Superior temporal gyrus (tissue), 1 donor: Measurements from ENCODE around the gene GEMIN7.

Experiments used
- DNase-seq: peaks from one replicate; pipeline ENCODE4 v3.0.0-alpha.2; 2016; ENCODE audit errors: extremely low spot score

The GEMIN7 gene

GRCh38 chr19:45128806-45129205 is 49.7 kb downstream of the GEMIN7 start:
- no peak for DNase-seq

GRCh38 chr19:45130236-45130635 is 51.2 kb downstream of the GEMIN7 start:
- no peak for DNase-seq

GRCh38 chr19:45130888-45131615 is 52.0 kb downstream of the GEMIN7 start:
- peak; percentile 53 for DNase-seq

GRCh38 chr19:45133661-45134060 is 54.6 kb downstream of the GEMIN7 start:
- DNase-seq, result no peak

GRCh38 chr19:45135176-45135885 is 56.3 kb downstream of the GEMIN7 start:
- no peak for DNase-seq

- no peak for DNase-seq
Observed at GRCh38 chr19:45136507-45137178, 57.6 kb downstream of the GEMIN7 start.

GRCh38 chr19:45137179-45137761 is 58.2 kb downstream of the GEMIN7 start:
- peak; percentile 47 for DNase-seq

GRCh38 chr19:45138303-45138751 is 59.3 kb downstream of the GEMIN7 start:
- DNase-seq, result no peak

- no peak for DNase-seq
Observed at GRCh38 chr19:45139286-45140143, 60.5 kb downstream of the GEMIN7 start.

- DNase-seq, result no peak
Observed at GRCh38 chr19:45140144-45140503, 61.1 kb downstream of the GEMIN7 start.

GRCh38 chr19:45140533-45140932 is 61.5 kb downstream of the GEMIN7 start:
- no peak for DNase-seq
